Measurements from ENCODE around the gene DNM3. TPM values are rescaled to one million over a fixed set of nuclear protein-coding genes. Genes with fewer than 3 reads are reported as not detected.

The DNM3 gene
- total RNA-seq, 4 donors from 2014 or later: 2.7 to 4.5 (median 4.0) TPM

GRCh38 chr1:172122381-172122780 lies 281.1 kb downstream of the DNM3 start:
- no peak for DNase-seq (ENCODE audit: low spot score in 2 of 2)
- intact Hi-C loops (cut with DNase I; ENCODE audit: low total_unique reads): no loop called here
- no peak for TF ChIP-seq CTCF (IDR thresholded peaks at IDR 0.05)
- H3K4me3 ChIP-seq (ENCODE audit: low read depth, poor library complexity, severe bottlenecking): no peak overlapping the region
- WGBS, 2 donors: 55 to 58% methylated on average over 3 of the region's 3 CpGs

- DNase-seq (ENCODE audit: low spot score in 2 of 2): no peak
- WGBS, 2 donors: 73 to 80% methylated on average over 2 of the region's 2 CpGs
- intact Hi-C loops (cut with DNase I; ENCODE audit: low total_unique reads): no loop called here
- no peak for TF ChIP-seq CTCF (IDR thresholded peaks at IDR 0.05)
- TF ChIP-seq POLR2A (IDR thresholded peaks at IDR 0.05): no peak
- H3K4me3 ChIP-seq (ENCODE audit: low read depth, poor library complexity, severe bottlenecking): no peak overlapping the region
Measured at GRCh38 chr1:172125250-172125649, 284.0 kb downstream of the DNM3 start.

- TF ChIP-seq POLR2A (IDR thresholded peaks at IDR 0.05) (no peak), CTCF (IDR thresholded peaks at IDR 0.05) (no peak)
- intact Hi-C loops (cut with DNase I; ENCODE audit: low total_unique reads): no loop called here
- DNase-seq (ENCODE audit: low spot score in 2 of 2): no peak
- no peak overlapping the region for H3K4me3 ChIP-seq (ENCODE audit: low read depth, poor library complexity, severe bottlenecking)
Measured at GRCh38 chr1:172125812-172126430, 284.6 kb downstream of the DNM3 start.

GRCh38 chr1:172132836-172133235 lies 291.5 kb downstream of the DNM3 start:
- TF ChIP-seq POLR2A (IDR thresholded peaks at IDR 0.05): no peak
- no peak for TF ChIP-seq CTCF (IDR thresholded peaks at IDR 0.05)
- no peak for DNase-seq (ENCODE audit: low spot score in 2 of 2)
- intact Hi-C loops (cut with DNase I; ENCODE audit: low total_unique reads): no loop called here
- no peak overlapping the region for H3K4me3 ChIP-seq (ENCODE audit: low read depth, poor library complexity, severe bottlenecking)
- 92 to 94% methylated on average over 1 of the region's 1 CpG for WGBS, 2 donors

GRCh38 chr1:172134087-172134731 lies 292.9 kb downstream of the DNM3 start:
- no peak overlapping the region for H3K4me3 ChIP-seq (ENCODE audit: low read depth, poor library complexity, severe bottlenecking)
- TF ChIP-seq POLR2A (IDR thresholded peaks at IDR 0.05): no peak
- no peak for TF ChIP-seq CTCF (IDR thresholded peaks at IDR 0.05)
- WGBS, 2 donors: 88 to 90% methylated on average over 2 of the region's 2 CpGs
- no peak for DNase-seq (ENCODE audit: low spot score in 2 of 2)
- intact Hi-C loops (cut with DNase I; ENCODE audit: low total_unique reads): no loop called here

All from lower leg skin (tissue), 4 donors.